Panc1 (cell line): Measurements from ENCODE around the gene LILRA5. TPM values are rescaled to one million over a fixed set of nuclear protein-coding genes. Genes with fewer than 3 reads are reported as not detected.
"Not testable (repeated sequence)": the region's sequence is repeated elsewhere in the genome, so short reads cannot be mapped to it uniquely, and the experiment has no call there.

Experiments
- ATAC-seq: fragments of 200-7000 bp; cut with Tn5 transposase; 2 replicates; pipeline ENCODE4 v1.9.1; 2020; ENCODE audit warnings: mild to moderate bottlenecking, moderate library complexity
- BruUV-seq: library from RNA; stranded (reverse); fragments of 400-500 nt; replicated peaks from 2 replicates; lab custom pipeline; 2021; lab: Mats Ljungman, UMichigan
- CTCF ChIA-PET: fragments of 300-600 bp; sonication (Branson Sonifier 250); formaldehyde crosslinking; loops from one replicate; lab custom pipeline; 2022; ENCODE audit warnings: antibody characterized with exemption; lab: Charles Lee
- POLR2A ChIA-PET: fragments of 300-600 bp; sonication (Branson Sonifier 250); formaldehyde crosslinking; loops from one replicate; lab custom pipeline; 2022; ENCODE audit warnings: antibody characterized with exemption; lab: Charles Lee
- DNase-seq: peaks from one replicate; pipeline ENCODE4 v3.0.0-alpha.2; 2010; ENCODE audit warnings: low read depth, low spot score
- H3K27ac ChIP-seq: 2 replicates; pipeline ENCODE4 v1.5.1; 2011; ENCODE audit warnings: mild to moderate bottlenecking, low read length, inconsistent platforms
- H3K27me3 ChIP-seq: fragments of 200-500 bp; sonication (Bioruptor generic); 2 replicates; pipeline ENCODE4 v1.6.0; 2014; ENCODE audit warnings: low read length, inconsistent platforms; ENCODE audit not compliant: control insufficient read depth, insufficient read depth
- H3K36me3 ChIP-seq: fragments of 200-500 bp; sonication (Bioruptor generic); 2 replicates; pipeline ENCODE4 v1.5.1; 2014; ENCODE audit warnings: inconsistent platforms, mild to moderate bottlenecking, low read length, moderate library complexity; ENCODE audit not compliant: control insufficient read depth, insufficient read depth
- H3K4me1 ChIP-seq: 2 replicates; pipeline ENCODE4 v1.5.1; 2011; ENCODE audit warnings: inconsistent platforms, mild to moderate bottlenecking, low read length, moderate library complexity; ENCODE audit not compliant: control insufficient read depth, insufficient read depth
- H3K4me3 ChIP-seq, 2 experiments: 2 replicates each; pipeline ENCODE4 v1.5.1; 2011 to 2012; ENCODE audit warnings: low read depth in 2 of 2, low read length in 2 of 2, mild to moderate bottlenecking in 2 of 2, inconsistent platforms in 1 of 2, moderate library complexity in 1 of 2
- H3K9me3 ChIP-seq: fragments of 200-500 bp; sonication (Bioruptor generic); 2 replicates; pipeline ENCODE4 v1.5.1; 2014; ENCODE audit warnings: low read depth, mild to moderate bottlenecking, inconsistent platforms, low read length, moderate library complexity; ENCODE audit not compliant: control insufficient read depth, insufficient read depth
- CTCF ChIP-seq: fragments of 450-650 bp; IDR thresholded peaks from 2 replicates; pipeline ENCODE4 v1.5.1; 2017; ENCODE audit warnings: mild to moderate bottlenecking
- POLR2AphosphoS5 ChIP-seq: IDR thresholded peaks from 2 replicates; pipeline ENCODE4 v1.6.1; 2012; ENCODE audit warnings: mild to moderate bottlenecking, low read depth, low read length, moderate library complexity
- REST ChIP-seq, 2 experiments: IDR thresholded peaks; 2 replicates each; pipeline ENCODE4 v1.6.1; 2011 to 2012; ENCODE audit warnings: low read depth in 2 of 2, control low read depth in 1 of 2, low read length in 1 of 2, mild to moderate bottlenecking in 1 of 2, moderate library complexity in 1 of 2; ENCODE audit not compliant: insufficient read depth in 1 of 2
- SIN3A ChIP-seq: IDR thresholded peaks from 2 replicates; pipeline ENCODE4 v1.6.1; 2012; ENCODE audit warnings: low read depth, mild to moderate bottlenecking, low read length, moderate library complexity, borderline replicate concordance; ENCODE audit not compliant: insufficient read depth
- TCF7L2 ChIP-seq: IDR thresholded peaks from 2 replicates; pipeline ENCODE4 v1.6.1; 2011; ENCODE audit warnings: mild to moderate bottlenecking, low read depth, low read length, inconsistent platforms
- in situ Hi-C: cut with HindIII; loops from 2 replicates; pipeline ENCODE4 v1.10.0; 2016; ENCODE audit warnings: low sequenced_read_pairs, low pct_unique_long_range_greater_than_20kb
- intact Hi-C: fragments of 100-400 bp; cut with micrococcal nuclease; formaldehyde crosslinking; loops from one replicate; pipeline ENCODE4 v1.10.0; 2022; ENCODE audit not compliant: unreplicated experiment
- total RNA-seq: library from RNA; stranded (reverse); gene quantifications from one replicate; pipeline ENCODE4 v1.2.1, GENCODE V29; 2021; ENCODE audit not compliant: unreplicated experiment

Gene LILRA5
- total RNA-seq, 1 experiment from 2014 or later, result not detected

GRCh38 chr19:54280441-54280840 is 32.5 kb downstream of the LILRA5 start:
- POLR2A ChIA-PET, in situ Hi-C loops, H3K4me1 ChIP-seq, ATAC-seq, H3K36me3 ChIP-seq, H3K27ac ChIP-seq, H3K9me3 ChIP-seq, BruUV-seq, intact Hi-C loops, CTCF ChIA-PET, H3K4me3 ChIP-seq, DNase-seq: not testable (repeated sequence)
- peaks cover 12% of the 10 kb centered on the region for H3K27me3 ChIP-seq

GRCh38 chr19:54280025-54280424 is 32.9 kb downstream of the LILRA5 start:
- H3K9me3 ChIP-seq, H3K36me3 ChIP-seq, H3K27ac ChIP-seq, H3K4me3 ChIP-seq, H3K4me1 ChIP-seq, BruUV-seq, POLR2A ChIA-PET, DNase-seq, intact Hi-C loops, CTCF ChIA-PET, ATAC-seq, in situ Hi-C loops: not testable (repeated sequence)
- H3K27me3 ChIP-seq, result peaks cover 12% of the 10 kb centered on the region

- no peaks in the 10 kb centered on the region for H3K4me1 ChIP-seq
- POLR2A ChIA-PET, result no interaction called here
- CTCF ChIA-PET, result no interaction called here
- H3K27ac ChIP-seq, result no peak overlapping the region
- ATAC-seq, result no peak
- no peak for DNase-seq
- H3K27me3 ChIP-seq, result peaks cover 12% of the 10 kb centered on the region
- H3K4me3 ChIP-seq, result no peak overlapping the region
- intact Hi-C loops, result no loop called here
- in situ Hi-C loops, result no loop called here
- no peak for TF ChIP-seq SIN3A
- TF ChIP-seq REST (IDR thresholded peaks at IDR 0.05; ENCODE audit: insufficient read depth in 1 of 2, low read depth in 2 of 2, low read length in 1 of 2), result no peak
- no peak for TF ChIP-seq TCF7L2
- TF ChIP-seq POLR2AphosphoS5, result no peak
- no peak for TF ChIP-seq CTCF
- BruUV-seq, result no TSS peak
- no peaks in the 10 kb centered on the region for H3K36me3 ChIP-seq
- no peaks in the 10 kb centered on the region for H3K9me3 ChIP-seq
Measured at GRCh38 chr19:54279406-54279962, 33.5 kb downstream of the LILRA5 start.

GRCh38 chr19:54278571-54279195 is 34.3 kb downstream of the LILRA5 start:
- intact Hi-C loops, H3K27ac ChIP-seq, BruUV-seq, H3K36me3 ChIP-seq, POLR2A ChIA-PET, ATAC-seq, in situ Hi-C loops, H3K4me1 ChIP-seq, H3K4me3 ChIP-seq, DNase-seq, H3K9me3 ChIP-seq, CTCF ChIA-PET: not testable (repeated sequence)
- peaks cover 19% of the 10 kb centered on the region for H3K27me3 ChIP-seq

- H3K27ac ChIP-seq, H3K4me3 ChIP-seq, H3K9me3 ChIP-seq, in situ Hi-C loops, H3K36me3 ChIP-seq, intact Hi-C loops, BruUV-seq, H3K4me1 ChIP-seq, POLR2A ChIA-PET, DNase-seq: not testable (repeated sequence)
- CTCF ChIA-PET, result interaction anchor here (0.6 kb wide), 1 partner anchor 12 kb away, joined by 3 read pairs; no protein-coding TSS in a partner anchor
- H3K27me3 ChIP-seq, result peaks cover 16% of the 10 kb centered on the region
- ATAC-seq, result 0 out of 2 replicates have a peak, but pooled peaks have one; percentile 36
Measured at GRCh38 chr19:54278056-54278455, 34.9 kb downstream of the LILRA5 start.
